ENCODE data around the gene THAP3. TPM values are rescaled to one million over a fixed set of nuclear protein-coding genes. Genes with fewer than 3 reads are reported as not detected.

Gene THAP3
- polyA plus RNA-seq, 1 donor from 2014 or later: 51.5 TPM

DNA sequence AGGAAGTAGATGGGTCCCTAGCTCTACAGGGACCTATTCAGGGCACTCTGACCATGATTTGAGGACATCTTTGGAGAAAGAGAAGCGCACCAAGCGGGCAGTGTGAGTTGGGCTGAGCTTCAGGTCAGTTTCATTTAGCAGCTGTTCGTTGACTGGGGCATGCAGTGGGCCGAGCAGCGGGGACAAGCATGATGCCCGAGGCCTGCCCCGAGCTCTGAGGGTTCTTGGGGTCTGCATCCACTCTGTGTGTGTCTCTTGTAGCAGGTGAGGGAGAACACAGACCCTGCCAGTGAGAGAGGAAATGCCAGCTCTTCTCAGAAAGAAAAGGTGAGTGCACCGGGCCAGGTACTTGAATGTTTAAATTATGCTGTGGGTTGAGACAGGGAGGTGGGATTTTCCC is 5.4 kb downstream of the THAP3 start:
- Histone ChIP-seq H3K27ac (ENCODE audit: low read length) (no peak overlapping the region), H3K36me3 (ENCODE audit: insufficient read depth, low read length) (no peaks in the 10 kb centered on the region), H3K9ac (ENCODE audit: low read length) (no peak overlapping the region), H3K27me3 (ENCODE audit: insufficient read depth, low read depth, low read length) (no peaks in the 10 kb centered on the region), H3K79me2 (replicated peaks; ENCODE audit: insufficient read depth, low read length) (peaks cover 17% of the 10 kb centered on the region), H3K4me2 (ENCODE audit: low read length) (no peak overlapping the region), H2AFZ (ENCODE audit: low read depth, low read length) (no peak overlapping the region), H4K20me1 (ENCODE audit: insufficient read depth) (no peaks in the 10 kb centered on the region), H3K9me3 (ENCODE audit: low read length) (no peaks in the 10 kb centered on the region), H3F3A (ENCODE audit: insufficient read depth, low read length, poor library complexity, severe bottlenecking) (no peaks in the 10 kb centered on the region), H3K9me2 (ENCODE audit: insufficient read depth, low read length) (no peaks in the 10 kb centered on the region), H3K4me3 (ENCODE audit: low read length) (no peak overlapping the region)
- TF ChIP-seq, protein P1, sequence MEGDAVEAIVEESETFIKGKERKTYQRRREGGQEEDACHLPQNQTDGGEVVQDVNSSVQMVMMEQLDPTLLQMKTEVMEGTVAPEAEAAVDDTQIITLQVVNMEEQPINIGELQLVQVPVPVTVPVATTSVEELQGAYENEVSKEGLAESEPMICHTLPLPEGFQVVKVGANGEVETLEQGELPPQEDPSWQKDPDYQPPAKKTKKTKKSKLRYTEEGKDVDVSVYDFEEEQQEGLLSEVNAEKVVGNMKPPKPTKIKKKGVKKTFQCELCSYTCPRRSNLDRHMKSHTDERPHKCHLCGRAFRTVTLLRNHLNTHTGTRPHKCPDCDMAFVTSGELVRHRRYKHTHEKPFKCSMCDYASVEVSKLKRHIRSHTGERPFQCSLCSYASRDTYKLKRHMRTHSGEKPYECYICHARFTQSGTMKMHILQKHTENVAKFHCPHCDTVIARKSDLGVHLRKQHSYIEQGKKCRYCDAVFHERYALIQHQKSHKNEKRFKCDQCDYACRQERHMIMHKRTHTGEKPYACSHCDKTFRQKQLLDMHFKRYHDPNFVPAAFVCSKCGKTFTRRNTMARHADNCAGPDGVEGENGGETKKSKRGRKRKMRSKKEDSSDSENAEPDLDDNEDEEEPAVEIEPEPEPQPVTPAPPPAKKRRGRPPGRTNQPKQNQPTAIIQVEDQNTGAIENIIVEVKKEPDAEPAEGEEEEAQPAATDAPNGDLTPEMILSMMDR (IDR thresholded peaks at IDR 0.05; ENCODE audit: poor library complexity, severe bottlenecking): no peak
- TF ChIP-seq, protein P2, sequence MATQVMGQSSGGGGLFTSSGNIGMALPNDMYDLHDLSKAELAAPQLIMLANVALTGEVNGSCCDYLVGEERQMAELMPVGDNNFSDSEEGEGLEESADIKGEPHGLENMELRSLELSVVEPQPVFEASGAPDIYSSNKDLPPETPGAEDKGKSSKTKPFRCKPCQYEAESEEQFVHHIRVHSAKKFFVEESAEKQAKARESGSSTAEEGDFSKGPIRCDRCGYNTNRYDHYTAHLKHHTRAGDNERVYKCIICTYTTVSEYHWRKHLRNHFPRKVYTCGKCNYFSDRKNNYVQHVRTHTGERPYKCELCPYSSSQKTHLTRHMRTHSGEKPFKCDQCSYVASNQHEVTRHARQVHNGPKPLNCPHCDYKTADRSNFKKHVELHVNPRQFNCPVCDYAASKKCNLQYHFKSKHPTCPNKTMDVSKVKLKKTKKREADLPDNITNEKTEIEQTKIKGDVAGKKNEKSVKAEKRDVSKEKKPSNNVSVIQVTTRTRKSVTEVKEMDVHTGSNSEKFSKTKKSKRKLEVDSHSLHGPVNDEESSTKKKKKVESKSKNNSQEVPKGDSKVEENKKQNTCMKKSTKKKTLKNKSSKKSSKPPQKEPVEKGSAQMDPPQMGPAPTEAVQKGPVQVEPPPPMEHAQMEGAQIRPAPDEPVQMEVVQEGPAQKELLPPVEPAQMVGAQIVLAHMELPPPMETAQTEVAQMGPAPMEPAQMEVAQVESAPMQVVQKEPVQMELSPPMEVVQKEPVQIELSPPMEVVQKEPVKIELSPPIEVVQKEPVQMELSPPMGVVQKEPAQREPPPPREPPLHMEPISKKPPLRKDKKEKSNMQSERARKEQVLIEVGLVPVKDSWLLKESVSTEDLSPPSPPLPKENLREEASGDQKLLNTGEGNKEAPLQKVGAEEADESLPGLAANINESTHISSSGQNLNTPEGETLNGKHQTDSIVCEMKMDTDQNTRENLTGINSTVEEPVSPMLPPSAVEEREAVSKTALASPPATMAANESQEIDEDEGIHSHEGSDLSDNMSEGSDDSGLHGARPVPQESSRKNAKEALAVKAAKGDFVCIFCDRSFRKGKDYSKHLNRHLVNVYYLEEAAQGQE (IDR thresholded peaks at IDR 0.05; ENCODE audit: borderline replicate concordance): no peak
- TF ChIP-seq SMC3 (conservative IDR thresholded peaks at IDR 0.05; ENCODE audit: poor library complexity) (no peak), TAF1 (IDR thresholded peaks at IDR 0.05; ENCODE audit: low read depth) (no peak), POLR2AphosphoS5 (IDR thresholded peaks at IDR 0.05) (no peak), EZH2 (IDR thresholded peaks at IDR 0.05; ENCODE audit: borderline replicate concordance, insufficient read depth, low read length, poor library complexity, severe bottlenecking) (no peak), MXI1 (conservative IDR thresholded peaks at IDR 0.05; ENCODE audit: poor library complexity, severe bottlenecking) (no peak), EP300 (conservative IDR thresholded peaks at IDR 0.05; ENCODE audit: poor library complexity, severe bottlenecking) (no peak), RAD21 (conservative IDR thresholded peaks at IDR 0.05) (no peak)

DNA sequence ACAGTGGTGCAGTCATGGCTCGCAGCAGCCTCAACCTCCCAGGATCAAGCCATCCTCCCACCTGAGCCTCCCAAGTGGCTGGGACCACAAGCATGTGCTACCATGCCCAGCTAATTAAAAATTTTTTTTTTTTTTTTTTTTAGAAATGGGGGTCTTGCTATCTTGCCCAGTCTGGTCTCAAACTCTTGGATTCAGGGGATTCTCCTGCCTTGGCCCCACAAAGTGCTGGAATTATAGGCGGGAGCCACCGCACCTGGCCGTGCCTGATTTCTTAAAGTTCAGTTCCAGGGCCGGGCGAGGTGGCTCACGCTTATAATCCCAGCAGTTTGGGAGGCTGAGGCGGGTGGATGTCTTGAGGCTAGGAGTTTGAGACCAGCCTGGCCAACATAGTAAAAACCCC is 6.4 kb downstream of the THAP3 start:
- H3K36me3 ChIP-seq (ENCODE audit: insufficient read depth, low read length): no peaks in the 10 kb centered on the region

More for the DNA sequence above, 6.4 kb downstream of the THAP3 start:
- Histone ChIP-seq H3K79me2 (replicated peaks; ENCODE audit: insufficient read depth, low read length) (peaks cover 10% of the 10 kb centered on the region), H3F3A (ENCODE audit: insufficient read depth, low read length, poor library complexity, severe bottlenecking) (no peaks in the 10 kb centered on the region), H3K4me3 (ENCODE audit: low read length) (no peak overlapping the region), H3K27ac (ENCODE audit: low read length) (no peak overlapping the region), H3K9me2 (ENCODE audit: insufficient read depth, low read length) (no peaks in the 10 kb centered on the region), H3K4me2 (ENCODE audit: low read length) (no peak overlapping the region), H3K9ac (ENCODE audit: low read length) (no peak overlapping the region), H3K27me3 (ENCODE audit: insufficient read depth, low read depth, low read length) (no peaks in the 10 kb centered on the region), H3K9me3 (ENCODE audit: low read length) (no peaks in the 10 kb centered on the region), H2AFZ (ENCODE audit: low read depth, low read length) (no peak overlapping the region), H4K20me1 (ENCODE audit: insufficient read depth) (no peaks in the 10 kb centered on the region)
- TF ChIP-seq POLR2AphosphoS5 (IDR thresholded peaks at IDR 0.05) (no peak), SMC3 (conservative IDR thresholded peaks at IDR 0.05; ENCODE audit: poor library complexity) (no peak), EZH2 (IDR thresholded peaks at IDR 0.05; ENCODE audit: borderline replicate concordance, insufficient read depth, low read length, poor library complexity, severe bottlenecking) (no peak), TAF1 (IDR thresholded peaks at IDR 0.05; ENCODE audit: low read depth) (no peak), RAD21 (conservative IDR thresholded peaks at IDR 0.05) (no peak)
- TF ChIP-seq, protein P2 (IDR thresholded peaks at IDR 0.05; ENCODE audit: borderline replicate concordance): no peak
- TF ChIP-seq, protein P1 (IDR thresholded peaks at IDR 0.05; ENCODE audit: poor library complexity, severe bottlenecking): no peak
